NCI-H526 treated with DMSO at 0.1 percent for 48 hours (cell line): ENCODE measurements around the gene KBTBD13.
"Not testable (repeated sequence)": the region's sequence is repeated elsewhere in the genome, so short reads cannot be mapped to it uniquely, and the experiment has no call there.

ENCODE experiments used
- DNase-seq: peaks from one replicate; lab custom pipeline; 2025; lab: John Stamatoyannopoulos, UW

The KBTBD13 gene

GRCh38 chr15:65076486-65077290 lies at the start of gene KBTBD13:
TSS of gene KBTBD13 (plus strand) at chr15:65076746. CDS start at chr15:65076816, 70 bp downstream.
- no peak for DNase-seq

DNA sequence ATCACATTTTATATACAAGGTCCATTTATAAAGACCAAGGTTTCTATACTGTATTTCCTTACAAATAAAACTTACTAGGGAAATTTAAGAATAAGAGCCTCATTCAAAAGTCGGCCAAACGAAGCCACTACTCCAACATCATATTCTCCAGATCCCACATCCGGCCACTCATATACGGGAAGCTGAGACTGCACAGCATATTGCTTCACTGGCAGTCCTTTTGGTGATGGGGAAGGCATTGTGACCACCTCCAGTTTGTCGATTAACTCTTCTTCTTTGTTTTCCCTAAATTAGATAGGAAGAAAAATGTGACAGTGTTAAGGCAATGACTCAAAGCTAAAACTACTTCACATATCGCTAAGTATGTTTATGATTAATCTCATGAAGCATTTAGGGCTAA lies 49.8 kb upstream of the KBTBD13 start:
- no peak for DNase-seq

GRCh38 chr15:65027593-65027992 lies 49.0 kb upstream of the KBTBD13 start:
- DNase-seq = no peak

DNA sequence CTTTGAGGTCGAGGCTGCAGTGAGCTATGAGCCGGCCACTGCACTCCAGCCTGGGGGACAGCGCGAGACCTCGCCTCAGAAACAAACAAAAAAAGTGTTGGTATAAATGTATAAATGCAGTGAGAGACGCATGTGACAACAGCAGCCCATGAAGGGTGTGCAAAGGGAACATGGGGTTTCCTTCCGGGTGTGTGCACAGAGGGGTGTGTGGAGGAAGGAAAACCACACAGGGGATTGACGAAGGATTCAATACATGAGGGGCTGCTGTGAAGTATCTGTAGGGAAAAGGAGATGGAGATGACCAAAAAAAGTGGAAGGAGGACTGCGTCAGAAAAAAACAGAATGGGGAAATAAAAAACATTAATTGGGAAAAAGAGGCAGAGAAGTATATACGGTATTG lies 48.2 kb upstream of the KBTBD13 start:
- DNase-seq = no peak

- DNase-seq = peak; percentile 48
Observed at GRCh38 chr15:65028921-65029735, 47.4 kb upstream of the KBTBD13 start, which contains the start of gene MTFMT. TSS of gene MTFMT (minus strand) at chr15:65029639. CDS start at chr15:65029613, 26 bp downstream.

DNA sequence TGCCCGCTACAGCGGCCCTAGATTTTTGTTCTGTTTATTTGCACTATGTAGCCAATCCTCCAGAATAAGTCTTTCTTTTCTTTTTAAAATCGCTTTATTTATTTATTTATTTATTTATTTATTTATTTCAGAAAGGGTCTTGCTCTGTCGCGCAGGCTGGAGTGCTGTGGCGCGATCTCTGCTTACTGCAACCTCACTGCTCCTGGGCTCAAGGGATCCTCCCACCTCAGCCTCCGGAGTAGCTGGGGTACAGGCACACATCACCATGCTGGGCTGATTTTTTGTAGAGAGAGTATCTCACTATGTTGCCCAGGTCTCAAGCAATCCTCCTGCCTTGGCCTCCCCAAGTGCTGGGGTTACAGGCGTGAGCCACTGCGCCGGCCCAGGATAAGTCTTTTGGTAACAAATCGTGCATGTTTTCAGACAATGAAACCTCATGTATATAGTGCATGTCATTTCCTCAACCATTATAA lies 46.8 kb upstream of the KBTBD13 start:
- no peak for DNase-seq

DNA sequence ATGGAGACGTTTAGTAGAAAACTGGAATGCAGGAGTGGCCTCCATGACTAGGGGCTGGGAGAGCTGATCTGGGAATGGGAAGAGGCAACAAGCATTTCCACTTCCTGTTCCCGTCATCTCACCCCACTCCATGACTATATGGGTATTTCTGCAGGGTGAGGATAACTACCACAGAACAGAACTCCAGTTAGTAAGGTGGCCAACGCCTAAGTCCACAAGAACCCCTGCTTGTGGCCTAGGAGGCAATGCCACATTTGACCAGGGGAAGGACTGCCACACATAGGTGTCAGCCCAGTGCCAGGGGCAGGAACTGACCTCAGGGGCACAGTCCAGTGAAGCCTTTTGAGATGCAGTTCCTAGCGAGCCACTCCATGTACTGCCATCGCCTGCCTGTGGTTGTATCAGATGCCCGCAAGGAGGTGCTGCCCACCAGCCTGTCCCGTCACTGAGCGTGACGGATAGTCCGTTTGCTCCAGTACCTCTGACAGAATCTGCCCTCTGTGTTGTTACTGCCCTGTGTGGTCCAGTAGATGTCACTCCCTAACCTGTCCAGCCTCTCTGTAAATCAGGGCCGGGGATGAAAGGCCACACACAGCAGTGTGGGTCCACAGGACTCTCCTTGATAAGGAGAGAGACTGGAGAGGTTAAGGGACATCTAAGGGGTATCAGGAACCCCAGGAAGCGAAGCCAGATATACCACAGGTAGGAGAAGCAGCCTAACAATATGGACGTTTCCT lies 43.6 kb upstream of the KBTBD13 start:
- DNase-seq = peak; percentile 71

GRCh38 chr15:65033659-65034269 lies 42.8 kb upstream of the KBTBD13 start:
- DNase-seq = peak; percentile 37

DNA sequence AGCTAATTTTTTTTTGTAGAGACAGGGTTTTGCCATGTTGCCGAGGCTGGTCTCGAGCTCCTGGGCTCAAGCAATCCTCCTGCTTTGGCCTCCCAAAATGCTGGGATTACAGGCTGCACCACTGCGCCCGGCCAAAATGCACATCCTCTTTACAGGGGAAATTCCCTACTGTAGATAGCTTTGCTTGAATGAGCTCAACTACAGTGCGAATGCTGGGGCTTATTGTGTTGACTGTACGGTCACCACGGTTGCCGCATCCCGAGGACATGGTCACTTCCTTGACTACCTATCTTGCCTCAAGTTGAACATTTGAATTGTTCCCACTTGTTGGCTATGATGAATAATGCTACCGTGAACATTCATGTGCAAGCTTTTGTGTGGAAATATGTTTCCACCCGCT lies 41.8 kb upstream of the KBTBD13 start:
- DNase-seq = no peak

DNA sequence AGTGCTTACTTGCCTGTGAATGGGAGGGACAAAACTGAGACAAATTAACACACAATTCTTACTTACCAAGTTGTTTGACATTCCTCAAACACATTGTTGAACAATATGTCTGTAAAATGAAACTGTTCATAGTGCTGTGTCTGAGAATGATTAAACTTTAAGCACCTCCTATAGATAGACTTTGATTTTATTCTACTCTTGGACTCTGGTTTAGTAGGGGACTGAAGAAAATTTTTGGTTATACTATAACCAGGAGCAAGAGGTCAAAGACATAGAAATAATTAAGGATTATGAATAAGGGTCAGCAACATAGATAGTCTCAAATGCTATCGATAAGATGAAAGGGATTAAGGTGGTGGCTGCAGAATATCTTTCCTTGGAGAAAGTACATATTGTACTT lies 39.2 kb upstream of the KBTBD13 start:
- DNase-seq = no peak

- DNase-seq = no peak
Observed at GRCh38 chr15:65038428-65038827, 38.1 kb upstream of the KBTBD13 start.

- DNase-seq = no peak
Observed at GRCh38 chr15:65038836-65039235, 37.7 kb upstream of the KBTBD13 start.

DNA sequence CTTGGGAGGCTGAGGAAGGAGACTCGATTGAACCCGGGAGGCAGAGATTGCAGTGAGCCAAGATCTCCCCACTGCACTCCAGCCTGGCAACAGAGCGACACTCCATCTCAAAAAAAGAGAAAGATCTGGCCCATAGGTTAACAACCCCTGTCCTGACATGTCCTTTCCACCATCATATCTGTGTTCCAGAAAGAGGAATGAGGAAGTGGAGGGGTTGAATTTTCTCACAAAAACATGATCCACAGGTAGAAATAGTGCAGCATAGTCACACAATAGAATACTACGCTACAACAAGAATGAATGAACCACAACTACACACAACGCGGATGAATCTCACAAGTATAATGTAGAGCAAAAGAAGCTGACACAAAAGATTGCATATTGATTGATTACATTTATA lies 36.1 kb upstream of the KBTBD13 start:
- no peak for DNase-seq

DNA sequence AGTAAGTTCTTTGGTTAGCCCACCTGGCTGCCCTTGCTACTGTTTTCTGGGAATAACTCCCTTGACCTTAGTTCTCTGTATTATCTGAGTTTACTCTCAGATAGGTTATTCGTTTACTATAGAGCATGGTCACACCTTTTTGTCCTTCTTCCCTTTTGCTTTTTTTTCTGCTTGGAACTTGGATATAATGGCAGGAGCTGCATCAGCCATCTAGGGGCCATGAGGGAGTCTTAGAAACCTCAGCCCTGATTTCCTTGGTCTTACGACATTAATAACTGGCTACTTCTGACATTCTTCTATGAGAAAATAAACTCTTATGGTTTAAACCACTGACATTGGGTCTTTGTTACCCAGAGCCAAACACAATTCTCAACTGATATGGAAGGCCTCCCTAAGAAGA lies 34.8 kb upstream of the KBTBD13 start:
- no peak for DNase-seq

- no peak for DNase-seq
Observed at GRCh38 chr15:65042776-65043327, 33.7 kb upstream of the KBTBD13 start.

GRCh38 chr15:65044218-65044617 lies 32.3 kb upstream of the KBTBD13 start:
- not testable (repeated sequence) for DNase-seq

- DNase-seq = no peak
Observed at GRCh38 chr15:65044724-65045481, 31.6 kb upstream of the KBTBD13 start, which contains the start of gene SLC51B. TSS of gene SLC51B (plus strand) at chr15:65045387. CDS start at chr15:65050005, 4,618 bp downstream.

DNA sequence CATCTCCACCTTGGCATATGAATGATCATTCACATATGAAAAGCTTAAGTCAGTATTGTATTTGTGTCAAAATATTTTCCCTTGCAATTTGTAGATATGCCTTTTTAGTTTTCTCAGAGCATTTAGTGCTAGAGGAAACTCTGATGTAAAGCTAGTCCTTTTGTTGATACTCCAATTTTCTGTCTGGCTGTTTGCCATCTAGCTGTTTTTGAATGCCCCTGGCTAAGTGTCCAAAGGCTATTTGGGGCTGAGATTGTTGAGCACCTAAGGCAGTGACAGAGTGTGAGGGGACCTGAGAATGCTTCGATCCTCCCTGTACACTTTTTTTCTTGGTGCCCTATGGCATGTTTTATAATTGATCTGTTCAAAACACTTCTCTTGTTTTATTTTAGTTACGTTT lies 28.3 kb upstream of the KBTBD13 start:
- DNase-seq = no peak

GRCh38 chr15:65049418-65049840 lies 27.1 kb upstream of the KBTBD13 start:
- peak; percentile 89 for DNase-seq

- no peak for DNase-seq
Observed at GRCh38 chr15:65050270-65050669, 26.3 kb upstream of the KBTBD13 start.

DNA sequence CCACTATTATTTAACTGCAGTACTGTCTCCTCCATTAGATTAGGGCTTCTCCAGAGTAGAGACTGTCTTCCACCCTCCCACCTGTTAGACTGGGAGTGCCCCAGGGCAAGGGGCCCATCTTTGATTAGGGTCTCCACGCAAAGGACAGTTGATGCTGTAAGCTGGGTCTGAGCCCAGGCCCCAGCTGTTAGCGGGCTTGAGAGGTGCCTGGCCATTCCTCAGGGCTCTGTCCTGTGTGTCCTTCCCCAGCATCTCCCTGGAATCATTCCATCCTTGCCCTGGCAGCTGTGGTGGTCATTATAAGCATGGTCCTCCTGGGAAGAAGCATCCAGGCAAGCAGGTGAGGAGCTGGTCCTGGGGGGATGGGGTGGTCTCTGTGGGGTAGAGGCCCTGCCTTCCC lies 25.3 kb upstream of the KBTBD13 start:
- no peak for DNase-seq
